Measurements from ENCODE around the gene CBX4. TPM values are rescaled to one million over a fixed set of nuclear protein-coding genes. Genes with fewer than 3 reads are reported as not detected.

Gene CBX4
- total RNA-seq, 6 donors from 2014 or later: 17.0 to 33.3 (median 25.0) TPM

DNA sequence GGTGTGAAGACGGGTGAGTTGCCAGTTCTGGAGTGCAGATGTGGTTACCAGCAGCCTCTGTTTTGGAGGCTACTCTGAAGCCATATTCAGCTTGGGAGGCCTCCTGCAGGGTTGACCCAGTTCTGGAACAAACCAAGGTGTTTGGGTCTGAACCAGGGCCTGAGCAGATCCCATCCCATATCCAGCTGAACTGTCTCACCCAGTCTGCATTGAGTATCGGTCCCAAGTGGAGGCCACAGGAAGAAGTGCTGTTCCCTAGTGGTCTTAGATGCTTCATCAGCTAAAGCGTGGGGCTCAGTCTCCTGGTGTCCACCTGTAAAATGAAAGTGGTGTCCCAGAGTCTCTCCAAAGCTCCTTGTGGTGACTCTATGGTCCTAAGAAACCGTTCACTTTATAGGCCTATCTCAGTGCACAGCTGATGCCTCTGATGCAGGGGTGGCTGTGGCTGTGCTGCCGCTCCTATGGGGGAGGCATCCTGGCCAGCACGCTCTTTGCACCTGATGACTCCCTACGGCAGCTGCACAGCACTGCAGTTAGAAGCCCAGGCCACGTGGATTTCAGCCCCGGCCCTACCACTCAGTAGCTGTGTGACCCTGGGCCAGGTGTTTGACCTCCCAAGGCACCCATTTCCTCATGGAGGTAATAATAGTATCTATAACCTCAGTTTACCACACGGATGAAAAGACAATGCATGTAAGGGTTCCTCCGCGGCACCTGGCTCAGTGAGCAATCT is 21.0 kb downstream of the CBX4 start:
- H3K4me3 ChIP-seq: no peak overlapping the region
- H3K9me3 ChIP-seq: no peaks in the 10 kb centered on the region
- peaks cover 3 to 33% (median 23%) of the 10 kb centered on the region in 4 donors for H3K27me3 ChIP-seq
- ATAC-seq (ENCODE audit: low FRiP score in 2 of 2) (no peak), DNase-seq (peak in 1 of 2 donors; percentile 30)
- no peaks in the 10 kb centered on the region for H3K36me3 ChIP-seq
- 92 to 94% methylated on average over 9 to 12 of the region's 12 CpGs for WGBS, 2 donors
- H3K27ac ChIP-seq: no peak overlapping the region
- TF ChIP-seq, protein P1, sequence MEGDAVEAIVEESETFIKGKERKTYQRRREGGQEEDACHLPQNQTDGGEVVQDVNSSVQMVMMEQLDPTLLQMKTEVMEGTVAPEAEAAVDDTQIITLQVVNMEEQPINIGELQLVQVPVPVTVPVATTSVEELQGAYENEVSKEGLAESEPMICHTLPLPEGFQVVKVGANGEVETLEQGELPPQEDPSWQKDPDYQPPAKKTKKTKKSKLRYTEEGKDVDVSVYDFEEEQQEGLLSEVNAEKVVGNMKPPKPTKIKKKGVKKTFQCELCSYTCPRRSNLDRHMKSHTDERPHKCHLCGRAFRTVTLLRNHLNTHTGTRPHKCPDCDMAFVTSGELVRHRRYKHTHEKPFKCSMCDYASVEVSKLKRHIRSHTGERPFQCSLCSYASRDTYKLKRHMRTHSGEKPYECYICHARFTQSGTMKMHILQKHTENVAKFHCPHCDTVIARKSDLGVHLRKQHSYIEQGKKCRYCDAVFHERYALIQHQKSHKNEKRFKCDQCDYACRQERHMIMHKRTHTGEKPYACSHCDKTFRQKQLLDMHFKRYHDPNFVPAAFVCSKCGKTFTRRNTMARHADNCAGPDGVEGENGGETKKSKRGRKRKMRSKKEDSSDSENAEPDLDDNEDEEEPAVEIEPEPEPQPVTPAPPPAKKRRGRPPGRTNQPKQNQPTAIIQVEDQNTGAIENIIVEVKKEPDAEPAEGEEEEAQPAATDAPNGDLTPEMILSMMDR (IDR thresholded peaks at IDR 0.05): no peak
- TF ChIP-seq POLR2AphosphoS5 (IDR thresholded peaks at IDR 0.05) (no peak), POLR2A (IDR thresholded peaks at IDR 0.05) (no peak), EP300 (IDR thresholded peaks at IDR 0.05) (no peak)
- H3K4me1 ChIP-seq: peaks cover 21 to 26% (median 23%) of the 10 kb centered on the region in 4 donors

DNA sequence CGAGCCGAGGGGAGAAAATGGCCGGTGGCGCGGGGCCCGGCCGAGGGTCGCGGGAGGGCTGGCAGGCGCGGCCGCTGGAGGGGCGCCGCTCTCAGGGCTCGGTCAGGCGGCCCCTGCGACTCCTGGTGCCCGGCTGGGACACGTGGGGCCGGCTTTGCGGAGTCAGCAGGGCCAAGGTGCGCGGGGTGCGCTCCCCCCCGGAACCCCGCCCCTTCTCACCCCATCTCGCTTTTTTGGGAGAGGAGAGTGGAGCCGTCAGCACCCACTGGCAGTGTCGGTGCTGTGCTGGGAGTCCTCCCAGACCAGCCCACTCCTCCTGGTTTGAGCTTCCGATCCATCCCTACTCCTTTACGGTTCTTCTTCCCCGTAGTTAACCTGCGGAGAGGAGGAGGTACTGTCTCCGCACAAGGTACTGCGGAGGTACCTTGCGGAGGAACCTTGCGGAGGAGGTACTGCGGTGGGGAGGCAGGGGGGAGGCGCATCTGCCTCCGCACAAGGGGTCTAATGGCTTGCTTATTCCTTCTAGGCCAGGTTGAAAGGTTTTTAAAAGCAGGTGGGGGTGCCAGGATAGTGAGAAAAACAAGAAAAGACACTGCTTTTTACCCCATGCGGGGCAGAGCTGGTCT is 23.3 kb downstream of the CBX4 start:
- Histone ChIP-seq H3K27me3 (peaks cover 8 to 56% (median 42%) of the 10 kb centered on the region in 4 donors), H3K36me3 (no peaks in the 10 kb centered on the region), H3K4me1 (peaks cover 42 to 49% (median 44%) of the 10 kb centered on the region in 4 donors), H3K4me3 (no peak overlapping the region), H3K27ac (no peak overlapping the region), H3K9me3 (peaks cover 0 to 4% (median 0%) of the 10 kb centered on the region in 4 donors)
- ATAC-seq (ENCODE audit: low FRiP score in 2 of 2) (no peak), DNase-seq (no peak)
- 60 to 87% methylated on average over 16 to 35 of the region's 41 CpGs for WGBS, 2 donors
- no peak for TF ChIP-seq POLR2AphosphoS5 (IDR thresholded peaks at IDR 0.05)
- no peak for TF ChIP-seq POLR2A (IDR thresholded peaks at IDR 0.05)
- TF ChIP-seq, protein P1 (IDR thresholded peaks at IDR 0.05): no peak
- no peak for TF ChIP-seq EP300 (IDR thresholded peaks at IDR 0.05)

DNA sequence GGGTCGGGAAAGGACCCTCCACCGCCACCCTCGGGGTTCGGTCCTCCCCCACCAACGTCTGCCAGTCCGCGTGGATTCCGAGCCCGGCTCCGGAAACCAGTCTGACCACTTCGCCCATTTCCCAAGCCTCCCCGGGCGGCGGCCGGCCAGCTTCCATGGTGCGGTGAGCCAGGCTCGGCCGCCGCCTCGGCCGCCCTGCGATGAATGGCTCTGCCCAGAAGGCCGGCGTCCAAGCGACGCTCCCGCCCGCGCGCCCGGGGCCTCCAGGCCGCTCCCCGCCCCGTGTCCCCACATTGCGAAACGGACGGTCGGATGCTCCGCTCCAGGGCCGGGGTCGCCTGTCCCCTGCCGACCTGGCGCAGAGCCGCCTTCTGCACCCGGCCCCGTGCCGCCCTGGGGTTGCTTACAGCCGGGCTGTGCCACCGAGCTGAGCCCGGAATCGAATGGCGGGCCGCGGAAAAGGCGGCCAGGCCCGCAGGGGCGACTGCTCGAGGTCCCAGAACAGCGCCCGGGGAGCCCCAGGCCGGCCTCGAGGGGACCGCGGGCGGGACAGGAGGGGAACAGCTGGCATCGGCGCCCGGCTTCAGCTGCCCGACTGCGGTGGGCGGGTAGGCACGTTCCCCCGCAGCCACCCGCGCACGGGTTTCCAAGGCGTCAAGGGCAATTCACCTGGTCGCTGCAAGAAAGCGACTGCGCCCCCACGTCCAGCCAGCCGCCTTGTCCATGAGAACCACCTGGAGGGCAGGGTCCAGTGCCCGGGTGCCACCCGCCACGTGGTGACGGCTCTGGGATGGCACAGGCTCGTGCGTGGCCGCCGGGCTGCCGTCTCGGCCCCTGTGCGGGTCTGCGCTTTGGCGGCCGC is 24.0 kb downstream of the CBX4 start:
- TF ChIP-seq EP300 (IDR thresholded peaks at IDR 0.05): no peak
- TF ChIP-seq, protein P1 (IDR thresholded peaks at IDR 0.05): no peak
- peak in 1 of 4 donors; percentile 42 for TF ChIP-seq POLR2A (IDR thresholded peaks at IDR 0.05)
- Histone ChIP-seq H3K4me3 (peak overlapping the region in 3 of 4 donors; percentile 16 to 36 (median 27)), H3K27me3 (peaks cover 8 to 63% (median 49%) of the 10 kb centered on the region in 4 donors), H3K36me3 (no peaks in the 10 kb centered on the region), H3K4me1 (peaks cover 48 to 56% (median 50%) of the 10 kb centered on the region in 4 donors), H3K9me3 (peaks cover 0 to 4% (median 0%) of the 10 kb centered on the region in 4 donors), H3K27ac (peak overlapping the region in 1 of 4 donors; percentile 27)
- 10% methylated on average over 74 of the region's 96 CpGs; no CpG with 5 or more reads in 1 of the 2 donors for WGBS, 2 donors
- peak; percentile 47 to 80 for ATAC-seq (ENCODE audit: low FRiP score in 2 of 2)
- DNase-seq: peak; percentile 66 to 93

DNA sequence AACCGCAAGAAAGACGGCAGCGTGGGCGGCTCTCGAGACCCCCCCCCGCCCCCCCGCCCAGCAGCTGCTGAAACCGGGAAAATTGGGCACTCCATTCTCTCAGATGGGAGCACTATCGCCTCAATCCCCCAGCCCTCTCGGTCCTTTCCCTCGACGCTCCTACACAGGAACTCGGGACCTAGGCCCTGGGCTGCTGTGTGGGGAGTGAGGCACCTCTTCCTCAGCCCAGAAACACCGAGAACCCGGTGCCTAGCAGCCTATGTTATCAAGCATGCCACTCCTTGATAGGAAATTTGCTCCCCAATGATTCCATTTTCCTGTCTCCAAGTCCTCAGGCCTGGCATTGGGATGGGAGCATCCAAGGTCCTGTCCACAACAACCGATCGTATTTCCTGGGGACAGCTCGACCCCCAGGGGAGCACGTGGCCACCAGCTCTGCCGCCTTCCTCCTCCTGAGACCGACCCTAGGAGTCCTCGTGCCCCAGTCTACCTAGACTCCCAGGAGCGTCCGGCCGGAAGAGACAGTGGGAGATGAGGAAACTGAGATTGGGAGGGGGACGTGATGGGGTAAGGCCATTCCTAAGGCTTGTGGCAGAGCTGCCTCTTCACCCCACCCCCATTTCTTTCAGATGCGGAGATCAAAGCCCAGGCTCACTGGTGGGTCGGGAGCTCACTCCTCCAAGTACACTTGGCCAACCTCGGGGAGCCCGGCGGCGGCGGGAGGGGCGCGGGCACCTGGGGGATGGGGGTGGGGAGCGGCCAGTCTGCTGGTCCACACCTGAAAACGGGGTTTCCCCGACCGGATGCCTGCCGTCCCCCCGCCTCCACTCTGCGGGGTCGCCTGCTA is 24.9 kb downstream of the CBX4 start:
- TF ChIP-seq EP300 (IDR thresholded peaks at IDR 0.05) (no peak), POLR2AphosphoS5 (IDR thresholded peaks at IDR 0.05) (no peak), POLR2A (IDR thresholded peaks at IDR 0.05) (no peak)
- TF ChIP-seq, protein P1 (IDR thresholded peaks at IDR 0.05): no peak
- 14 to 23% methylated on average over 19 to 35 of the region's 43 CpGs for WGBS, 2 donors
- peak overlapping the region in 3 of 4 donors; percentile 16 to 38 (median 36) for H3K4me3 ChIP-seq
- H3K4me1 ChIP-seq: peaks cover 55 to 65% (median 57%) of the 10 kb centered on the region in 4 donors
- H3K27me3 ChIP-seq: peaks cover 8 to 70% (median 56%) of the 10 kb centered on the region in 4 donors
- no peak for ATAC-seq (ENCODE audit: low FRiP score in 2 of 2)
- peaks cover 0 to 4% (median 0%) of the 10 kb centered on the region in 4 donors for H3K9me3 ChIP-seq
- no peaks in the 10 kb centered on the region for H3K36me3 ChIP-seq
- peak in 1 of 2 donors; percentile 25 for DNase-seq
- H3K27ac ChIP-seq: peak overlapping the region in 1 of 4 donors; percentile 27

All from upper lobe of left lung (tissue), 6 donors.